ENCODE measurements around the gene GPBAR1. TPM values are rescaled to one million over a fixed set of nuclear protein-coding genes. Genes with fewer than 3 reads are reported as not detected.

The GPBAR1 gene
- total and polyA plus RNA-seq, 9 of the 15 experiments (the other 6 are each of a cell fraction or from before 2014, with no cell fraction given): not detected

- Histone ChIP-seq H4K20me1 (replicated peaks; ENCODE audit: control insufficient read depth, insufficient read depth, low read length) (no peaks in the 10 kb centered on the region), H3K9ac (ENCODE audit: insufficient read depth in 1 of 2, low read depth in 2 of 2, low read length in 2 of 2) (no peak overlapping the region), H2AFZ (ENCODE audit: low read depth, low read length) (no peak overlapping the region), H3K9me3 (replicated peaks; ENCODE audit: control insufficient read depth, insufficient read depth, low read depth, low read length) (no peaks in the 10 kb centered on the region), H3K4me1 (replicated peaks in 1 of 2; ENCODE audit: control insufficient read depth in 2 of 2, insufficient read depth in 2 of 2, low read length in 2 of 2) (peaks cover 0 to 3% of the 10 kb centered on the region in 2 experiments; a peak in 3 of 5 replicates), H3K4me2 (ENCODE audit: insufficient read depth, low read length) (no peak overlapping the region), H3K9me1 (ENCODE audit: control insufficient read depth, insufficient read depth, low read length) (no peaks in the 10 kb centered on the region), H3K36me3 (ENCODE audit: control insufficient read depth, insufficient read depth, low read length) (peaks cover 45% of the 10 kb centered on the region; the same call in 2 of the 3 replicates), H3K27ac (ENCODE audit: extremely low read depth, low read depth, low read length) (no peak overlapping the region), H3K79me2 (ENCODE audit: control insufficient read depth, insufficient read depth, low read length) (no peaks in the 10 kb centered on the region), H3K4me3 (no peak overlapping the region), H3K27me3 (ENCODE audit: control insufficient read depth in 2 of 2, insufficient read depth in 2 of 2, low read length in 2 of 2) (no peaks in the 10 kb centered on the region)
- intact Hi-C loops (cut with micrococcal nuclease) (loop anchor here (5.0 kb wide), 1 partner anchor 88 kb away; the partner anchor contains the start of gene CXCR1), in situ Hi-C loops (cut with MboI) (loop anchor here (5.0 kb wide), 1 partner anchor 88 kb away; the partner anchor contains the start of gene CXCR1)
- WGBS (ENCODE audit: insufficient coverage, low coverage, missing lambda C conversion rate): 69% methylated on average over 6 of the region's 6 CpGs
- TF ChIP-seq ZNF655 (CRISPR knock-in tag; IDR thresholded peaks at IDR 0.05): no peak
- no peak for TF ChIP-seq TEAD1 (CRISPR knock-in tag; IDR thresholded peaks at IDR 0.05)
- no peak for TF ChIP-seq BHLHE40 (IDR thresholded peaks at IDR 0.05; ENCODE audit: low read length)
- no peak for TF ChIP-seq ZNF175 (CRISPR knock-in tag; IDR thresholded peaks at IDR 0.05; ENCODE audit: low read depth)
- no peak for TF ChIP-seq CBX5 (IDR thresholded peaks at IDR 0.05; ENCODE audit: borderline replicate concordance, low read depth)
- no peak for TF ChIP-seq TFAM (CRISPR knock-in tag; conservative IDR thresholded peaks at IDR 0.05)
- TF ChIP-seq FOS (IDR thresholded peaks at IDR 0.05; ENCODE audit: extremely low read depth, insufficient read length): no peak
- TF ChIP-seq HNRNPLL (IDR thresholded peaks at IDR 0.05; ENCODE audit: low read depth, low read length, poor library complexity, severe bottlenecking): no peak
- TF ChIP-seq HOXB6 (CRISPR knock-in tag; IDR thresholded peaks at IDR 0.05; ENCODE audit: borderline replicate concordance): no peak
- TF ChIP-seq HMGN3 (IDR thresholded peaks at IDR 0.05; ENCODE audit: borderline replicate concordance, extremely low read depth, insufficient read length, low read depth, low read length): no peak
- no peak for TF ChIP-seq ETS2 (tag; IDR thresholded peaks at IDR 0.05; ENCODE audit: borderline replicate concordance, poor library complexity, severe bottlenecking)
- FAIRE-seq (no peak), DNase-seq (ENCODE audit: extremely low read depth in 1 of 4, low spot score in 3 of 4) (no peak), ATAC-seq (no peak)
- CTCF ChIA-PET (ENCODE audit: low intra/inter-chr PET ratio): no interaction called here
- POLR2A ChIA-PET: interaction anchor here (1.5 kb wide), 1 partner anchor 36 kb away, joined by 3 read pairs; no protein-coding TSS in a partner anchor
- BruUV-seq (replicated peaks): no TSS peak
These were observed 5.4 kb upstream of the GPBAR1 start for GRCh38 chr2:218255446-218255845.

All from K562 (cell line).